Measurements from ENCODE around the gene ENKD1. TPM values are rescaled to one million over a fixed set of nuclear protein-coding genes. Genes with fewer than 3 reads are reported as not detected.

The ENKD1 gene
- polyA plus RNA-seq, 4 donors = 4.1 to 13.2 (median 12.2) TPM

GRCh38 chr16:67676939-67677338, 10.4 kb upstream of the ENKD1 start:
- no peak overlapping the region for H3K27ac ChIP-seq (ENCODE audit: low read depth in 1 of 3, low read length in 2 of 3)
- H3K4me3 ChIP-seq (ENCODE audit: low read depth in 1 of 3, low read length in 3 of 3) = no peak overlapping the region
- H3K36me3 ChIP-seq (ENCODE audit: control insufficient read depth in 3 of 3, insufficient read depth in 2 of 3, low read depth in 1 of 3, low read length in 3 of 3) = peaks cover 0 to 9% (median 3%) of the 10 kb centered on the region in 3 donors
- DNase-seq (no peak), FAIRE-seq (no peak)
- WGBS, 3 donors = 67 to 76% (median 74%) methylated on average over 8 of the region's 8 CpGs
- peaks cover 0 to 38% (median 0%) of the 10 kb centered on the region in 3 donors for H3K27me3 ChIP-seq (ENCODE audit: control insufficient read depth in 3 of 3, insufficient read depth in 3 of 3, low read length in 3 of 3)
- H3K4me1 ChIP-seq (ENCODE audit: control insufficient read depth in 3 of 3, insufficient read depth in 2 of 3, low read depth in 1 of 3, low read length in 2 of 3) = peaks cover 0 to 3% (median 0%) of the 10 kb centered on the region in 3 donors
- H3K9me3 ChIP-seq (ENCODE audit: control insufficient read depth in 2 of 2, insufficient read depth in 1 of 2, low read depth in 1 of 2, low read length in 1 of 2) = no peaks in the 10 kb centered on the region

- FAIRE-seq = no peak
- Histone ChIP-seq H3K27ac (ENCODE audit: low read depth in 1 of 3, low read length in 2 of 3) (no peak overlapping the region), H3K9me3 (ENCODE audit: control insufficient read depth in 2 of 2, insufficient read depth in 1 of 2, low read depth in 1 of 2, low read length in 1 of 2) (no peaks in the 10 kb centered on the region), H3K27me3 (ENCODE audit: control insufficient read depth in 3 of 3, insufficient read depth in 3 of 3, low read length in 3 of 3) (peaks cover 0 to 34% (median 0%) of the 10 kb centered on the region in 3 donors), H3K4me3 (ENCODE audit: low read depth in 1 of 3, low read length in 3 of 3) (no peak overlapping the region), H3K4me1 (ENCODE audit: control insufficient read depth in 3 of 3, insufficient read depth in 2 of 3, low read depth in 1 of 3, low read length in 2 of 3) (peaks cover 0 to 3% (median 0%) of the 10 kb centered on the region in 3 donors), H3K36me3 (ENCODE audit: control insufficient read depth in 3 of 3, insufficient read depth in 2 of 3, low read depth in 1 of 3, low read length in 3 of 3) (peaks cover 0 to 9% (median 3%) of the 10 kb centered on the region in 3 donors)
- DNase-seq = no peak
- WGBS, 3 donors = 82 to 86% (median 84%) methylated on average over 4 of the region's 4 CpGs
Measured at GRCh38 chr16:67676516-67676915, 10.0 kb upstream of the ENKD1 start.

DNA sequence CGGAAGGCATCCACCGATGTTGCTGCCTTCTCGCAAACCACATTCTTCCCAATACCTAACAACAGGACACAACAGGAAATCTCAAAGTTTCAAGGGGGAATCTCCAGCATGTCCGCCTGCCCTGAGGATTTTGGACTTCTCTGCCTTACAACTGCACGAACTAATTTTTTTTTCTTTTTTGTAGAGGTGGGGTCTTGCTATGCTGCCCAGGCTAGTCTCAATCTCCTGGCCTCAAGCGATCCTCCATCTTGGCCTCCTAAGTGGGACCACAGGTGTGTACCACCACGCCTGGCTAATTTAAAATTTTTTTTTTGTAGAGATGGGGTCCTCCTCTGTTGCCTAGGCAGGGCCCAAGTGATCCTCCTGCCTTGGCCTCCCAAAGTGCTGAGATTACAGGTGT, 9.4 kb upstream of the ENKD1 start:
- Histone ChIP-seq H3K36me3 (ENCODE audit: control insufficient read depth in 3 of 3, insufficient read depth in 2 of 3, low read depth in 1 of 3, low read length in 3 of 3) (peaks cover 0 to 9% (median 2%) of the 10 kb centered on the region in 3 donors), H3K4me1 (ENCODE audit: control insufficient read depth in 3 of 3, insufficient read depth in 2 of 3, low read depth in 1 of 3, low read length in 2 of 3) (peaks cover 0 to 3% (median 0%) of the 10 kb centered on the region in 3 donors), H3K4me3 (ENCODE audit: low read depth in 1 of 3, low read length in 3 of 3) (no peak overlapping the region), H3K27ac (ENCODE audit: low read depth in 1 of 3, low read length in 2 of 3) (no peak overlapping the region), H3K27me3 (ENCODE audit: control insufficient read depth in 3 of 3, insufficient read depth in 3 of 3, low read length in 3 of 3) (peaks cover 0 to 32% (median 0%) of the 10 kb centered on the region in 3 donors), H3K9me3 (ENCODE audit: control insufficient read depth in 2 of 2, insufficient read depth in 1 of 2, low read depth in 1 of 2, low read length in 1 of 2) (no peaks in the 10 kb centered on the region)
- FAIRE-seq (no peak), DNase-seq (no peak)
- 96 to 99% (median 96%) methylated on average over 7 of the region's 7 CpGs for WGBS, 3 donors

- peaks cover 0 to 9% (median 0%) of the 10 kb centered on the region in 3 donors for H3K36me3 ChIP-seq (ENCODE audit: control insufficient read depth in 3 of 3, insufficient read depth in 2 of 3, low read depth in 1 of 3, low read length in 3 of 3)
- DNase-seq (no peak), FAIRE-seq (no peak)
- 94 to 98% (median 96%) methylated on average over 17 of the region's 17 CpGs for WGBS, 3 donors
- peaks cover 0 to 34% (median 0%) of the 10 kb centered on the region in 3 donors for H3K27me3 ChIP-seq (ENCODE audit: control insufficient read depth in 3 of 3, insufficient read depth in 3 of 3, low read length in 3 of 3)
- no peak overlapping the region for H3K27ac ChIP-seq (ENCODE audit: low read depth in 1 of 3, low read length in 2 of 3)
- peaks cover 0 to 3% (median 0%) of the 10 kb centered on the region in 3 donors for H3K4me1 ChIP-seq (ENCODE audit: control insufficient read depth in 3 of 3, insufficient read depth in 2 of 3, low read depth in 1 of 3, low read length in 2 of 3)
- H3K4me3 ChIP-seq (ENCODE audit: low read depth in 1 of 3, low read length in 3 of 3) = no peak overlapping the region
- no peaks in the 10 kb centered on the region for H3K9me3 ChIP-seq (ENCODE audit: control insufficient read depth in 2 of 2, insufficient read depth in 1 of 2, low read depth in 1 of 2, low read length in 1 of 2)
Measured at GRCh38 chr16:67675579-67675935, 9.0 kb upstream of the ENKD1 start.

- peaks cover 0 to 3% (median 0%) of the 10 kb centered on the region in 3 donors for H3K4me1 ChIP-seq (ENCODE audit: control insufficient read depth in 3 of 3, insufficient read depth in 2 of 3, low read depth in 1 of 3, low read length in 2 of 3)
- DNase-seq = peak in 1 of 2 donors; percentile 74
- H3K36me3 ChIP-seq (ENCODE audit: control insufficient read depth in 3 of 3, insufficient read depth in 2 of 3, low read depth in 1 of 3, low read length in 3 of 3) = peaks cover 0 to 9% (median 0%) of the 10 kb centered on the region in 3 donors
- H3K4me3 ChIP-seq (ENCODE audit: low read depth in 1 of 3, low read length in 3 of 3) = no peak overlapping the region
- no peak for FAIRE-seq
- WGBS, 3 donors = 60 to 93% (median 74%) methylated on average over 28 of the region's 28 CpGs
- peak overlapping the region in 1 of 3 donors; percentile 72 for H3K27ac ChIP-seq (ENCODE audit: low read depth in 1 of 3, low read length in 2 of 3)
- peaks cover 0 to 36% (median 0%) of the 10 kb centered on the region in 3 donors for H3K27me3 ChIP-seq (ENCODE audit: control insufficient read depth in 3 of 3, insufficient read depth in 3 of 3, low read length in 3 of 3)
- H3K9me3 ChIP-seq (ENCODE audit: control insufficient read depth in 2 of 2, insufficient read depth in 1 of 2, low read depth in 1 of 2, low read length in 1 of 2) = no peaks in the 10 kb centered on the region
Measured at GRCh38 chr16:67674851-67675578, 8.5 kb upstream of the ENKD1 start.

GRCh38 chr16:67673712-67674580, 7.4 kb upstream of the ENKD1 start:
- H3K9me3 ChIP-seq (ENCODE audit: control insufficient read depth in 2 of 2, insufficient read depth in 1 of 2, low read depth in 1 of 2, low read length in 1 of 2) = no peaks in the 10 kb centered on the region
- FAIRE-seq (no peak), DNase-seq (peak in 1 of 2 donors; percentile 77)
- peaks cover 0 to 3% (median 0%) of the 10 kb centered on the region in 3 donors for H3K4me1 ChIP-seq (ENCODE audit: control insufficient read depth in 3 of 3, insufficient read depth in 2 of 3, low read depth in 1 of 3, low read length in 2 of 3)
- H3K27me3 ChIP-seq (ENCODE audit: control insufficient read depth in 3 of 3, insufficient read depth in 3 of 3, low read length in 3 of 3) = peaks cover 0 to 43% (median 0%) of the 10 kb centered on the region in 3 donors
- 38 to 50% (median 38%) methylated on average over 18 to 21 of the region's 21 CpGs for WGBS, 3 donors
- H3K4me3 ChIP-seq (ENCODE audit: low read depth in 1 of 3, low read length in 3 of 3) = no peak overlapping the region
- peak overlapping the region in 1 of 3 donors; percentile 72 for H3K27ac ChIP-seq (ENCODE audit: low read depth in 1 of 3, low read length in 2 of 3)
- peaks cover 0 to 9% (median 0%) of the 10 kb centered on the region in 3 donors for H3K36me3 ChIP-seq (ENCODE audit: control insufficient read depth in 3 of 3, insufficient read depth in 2 of 3, low read depth in 1 of 3, low read length in 3 of 3)

GRCh38 chr16:67672739-67673662, 6.5 kb upstream of the ENKD1 start:
- Histone ChIP-seq H3K27me3 (ENCODE audit: control insufficient read depth in 3 of 3, insufficient read depth in 3 of 3, low read length in 3 of 3) (peaks cover 0 to 43% (median 0%) of the 10 kb centered on the region in 3 donors), H3K4me1 (ENCODE audit: control insufficient read depth in 3 of 3, insufficient read depth in 2 of 3, low read depth in 1 of 3, low read length in 2 of 3) (peaks cover 0 to 3% (median 3%) of the 10 kb centered on the region in 3 donors), H3K4me3 (ENCODE audit: low read depth in 1 of 3, low read length in 3 of 3) (no peak overlapping the region), H3K27ac (ENCODE audit: low read depth in 1 of 3, low read length in 2 of 3) (peak overlapping the region in 1 of 3 donors; percentile 69), H3K9me3 (ENCODE audit: control insufficient read depth in 2 of 2, insufficient read depth in 1 of 2, low read depth in 1 of 2, low read length in 1 of 2) (no peaks in the 10 kb centered on the region), H3K36me3 (ENCODE audit: control insufficient read depth in 3 of 3, insufficient read depth in 2 of 3, low read depth in 1 of 3, low read length in 3 of 3) (peaks cover 0 to 9% (median 0%) of the 10 kb centered on the region in 3 donors)
- no peak for FAIRE-seq
- peak; percentile 65 to 74 for DNase-seq
- WGBS, 3 donors = 39 to 50% (median 44%) methylated on average over 13 of the region's 13 CpGs

Measured in small intestine (tissue), 7 donors.